GM21786 (cell line): ENCODE results near the gene PPDPF.

Experiments used
- ATAC-seq: cut with Tn5 transposase; IDR thresholded peaks from one replicate; pipeline ENCODE4 v1.9.1; 2021; ENCODE audit not compliant: unreplicated experiment

The PPDPF gene

DNA sequence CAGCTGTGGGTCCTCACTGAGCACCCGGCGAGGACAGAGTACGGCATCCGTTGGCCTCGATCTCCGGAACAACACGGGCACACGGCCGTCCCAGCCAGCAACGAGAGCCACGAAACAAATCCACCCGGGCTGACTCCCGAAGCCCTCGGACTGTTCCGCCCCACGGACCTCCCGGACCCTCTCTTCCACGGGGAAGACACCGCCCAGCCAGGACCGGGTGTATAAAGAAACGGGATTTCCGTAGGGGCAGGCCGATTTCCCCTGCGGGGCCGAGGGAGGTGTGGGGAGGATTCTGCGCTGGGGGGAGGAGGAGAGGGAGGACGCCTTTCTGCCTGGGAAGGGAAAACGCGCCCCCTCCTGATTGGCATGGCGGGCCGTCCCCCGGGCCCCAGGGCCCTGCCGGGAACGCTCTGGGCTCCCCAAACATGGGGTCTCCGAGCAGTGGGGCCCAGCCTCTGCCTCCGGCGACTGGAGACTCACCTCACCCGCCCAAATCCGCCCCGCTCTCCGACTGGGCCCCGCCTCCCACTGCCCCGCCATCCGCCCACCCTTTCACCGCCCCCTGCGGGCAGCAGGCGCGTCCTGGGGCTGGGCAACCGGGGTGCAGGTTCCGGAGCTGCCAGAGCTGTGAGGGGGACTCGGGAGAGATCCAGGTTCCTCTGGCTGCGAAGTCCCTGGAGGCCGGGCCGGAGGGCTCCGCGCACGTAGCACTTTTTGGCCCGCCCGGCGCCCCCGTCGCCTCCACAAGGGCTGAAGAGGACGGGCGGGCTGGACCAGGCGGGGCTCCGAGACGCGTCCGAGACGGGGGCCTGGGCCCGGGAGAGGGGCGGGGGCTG is 679 bp upstream of the PPDPF start:
- ATAC-seq = peak; percentile 33

DNA sequence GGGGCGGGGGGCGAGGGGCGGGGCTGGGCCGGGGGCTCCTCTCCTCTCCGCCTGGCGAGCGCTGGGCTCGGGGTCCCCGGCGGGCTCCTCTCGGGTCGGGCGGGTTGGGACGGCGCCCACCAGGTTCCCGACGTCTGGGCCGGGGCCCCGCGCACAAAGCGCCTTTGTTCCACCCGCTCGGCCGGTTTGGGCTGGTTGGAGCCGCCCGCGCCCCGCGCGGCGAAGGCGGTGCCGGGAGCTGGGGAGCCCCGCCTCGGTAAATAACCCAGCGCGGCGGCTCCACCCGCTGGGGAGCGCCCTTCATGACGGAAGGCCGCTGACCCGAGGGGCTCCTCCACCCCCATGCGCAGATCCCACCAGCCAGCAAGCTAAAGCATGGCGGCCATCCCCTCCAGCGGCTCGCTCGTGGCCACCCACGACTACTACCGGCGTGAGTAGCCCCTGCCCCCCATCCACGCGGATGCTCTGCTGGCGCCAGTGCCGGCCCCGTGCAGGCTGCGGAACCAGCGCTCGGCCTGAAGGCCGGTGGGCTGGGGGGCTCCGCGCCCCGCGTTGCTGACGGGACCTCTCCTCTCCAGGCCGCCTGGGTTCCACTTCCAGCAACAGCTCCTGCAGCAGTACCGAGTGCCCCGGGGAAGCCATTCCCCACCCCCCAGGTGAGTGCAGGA is 503 bp downstream of the PPDPF start:
- ATAC-seq = peak; percentile 31

DNA sequence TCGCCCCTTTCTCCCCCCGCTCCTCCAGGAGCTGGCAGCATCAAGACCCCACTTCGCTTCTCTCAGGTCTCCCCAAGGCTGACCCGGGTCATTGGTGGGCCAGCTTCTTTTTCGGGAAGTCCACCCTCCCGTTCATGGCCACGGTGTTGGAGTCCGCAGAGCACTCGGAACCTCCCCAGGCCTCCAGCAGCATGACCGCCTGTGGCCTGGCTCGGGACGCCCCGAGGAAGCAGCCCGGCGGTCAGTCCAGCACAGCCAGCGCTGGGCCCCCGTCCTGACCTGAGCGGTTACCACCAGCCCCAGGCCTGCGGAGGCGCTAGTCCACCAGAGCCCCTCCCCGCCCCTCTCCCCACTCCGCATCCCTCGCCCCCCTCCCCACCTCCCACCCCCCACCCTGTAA is 1.0 kb downstream of the PPDPF start:
- ATAC-seq = no peak

DNA sequence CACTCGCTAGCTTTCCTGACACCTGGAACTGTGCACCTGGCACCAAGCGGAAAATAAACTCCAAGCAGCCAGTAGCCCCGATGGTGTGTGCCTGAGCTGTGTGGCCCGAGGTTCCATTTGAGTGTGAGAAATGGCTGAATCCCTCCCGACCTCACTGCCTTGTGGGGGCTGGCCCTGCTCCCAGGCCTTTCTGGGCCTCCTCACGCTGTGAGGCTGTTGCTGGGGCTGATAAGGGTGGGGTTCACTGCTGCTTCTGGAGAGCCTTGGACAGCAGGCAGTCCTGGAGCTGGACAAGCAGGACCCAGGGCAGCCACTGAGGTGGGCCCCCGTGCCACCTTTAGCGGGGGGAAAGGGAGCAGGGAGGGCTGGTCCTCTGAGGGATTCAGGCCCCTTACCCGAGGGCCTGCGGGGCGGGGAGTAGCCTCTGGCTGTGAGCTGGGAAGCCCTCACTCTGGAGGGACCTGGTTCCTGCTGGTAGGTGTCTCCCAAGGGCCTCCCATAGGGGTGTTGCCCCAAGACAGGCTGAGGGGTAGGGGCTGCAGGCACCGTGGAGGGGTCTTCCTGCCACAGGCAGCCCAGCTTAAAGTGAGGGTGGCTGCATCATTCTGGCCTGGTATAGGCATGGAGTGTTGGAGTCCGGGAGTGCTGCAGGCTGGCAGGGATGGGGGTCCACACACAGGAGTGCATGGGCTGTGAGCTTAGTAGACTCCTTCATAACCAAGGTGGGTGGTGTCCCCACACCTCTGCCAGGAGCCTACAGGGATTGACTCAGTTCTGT is 1.7 kb downstream of the PPDPF start:
- no peak for ATAC-seq

DNA sequence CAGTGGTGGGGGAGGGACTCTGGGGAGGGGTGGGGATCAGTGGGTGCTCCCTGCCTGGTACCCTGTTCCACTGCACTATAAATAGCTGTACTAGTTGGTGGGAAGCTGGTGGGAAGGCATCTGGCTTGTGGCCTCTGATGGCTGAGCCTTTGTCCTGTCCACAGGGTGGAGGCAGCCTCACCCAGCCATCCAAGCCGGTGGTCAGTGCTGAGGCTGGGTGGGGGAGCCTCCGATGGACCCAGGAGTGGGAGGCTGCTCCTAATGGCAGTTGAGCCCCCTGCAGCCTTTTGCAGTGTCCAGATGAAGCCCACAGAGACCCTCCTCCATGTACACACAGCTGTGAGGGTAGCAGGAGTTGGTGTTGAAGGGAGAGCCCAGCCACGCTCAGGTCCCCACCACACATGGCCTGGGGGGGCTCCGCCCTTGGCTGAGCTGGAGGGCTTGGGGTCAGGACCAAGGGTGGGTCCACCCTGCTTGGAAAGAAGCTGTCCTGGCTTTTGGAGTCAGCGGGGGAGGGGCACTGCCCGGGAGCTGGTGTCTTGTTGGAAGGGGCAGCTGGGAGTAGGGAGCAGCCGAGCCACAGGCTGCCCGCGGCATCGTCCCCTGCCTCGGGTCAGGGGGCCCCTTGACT is 2.5 kb downstream of the PPDPF start:
- ATAC-seq = no peak

DNA sequence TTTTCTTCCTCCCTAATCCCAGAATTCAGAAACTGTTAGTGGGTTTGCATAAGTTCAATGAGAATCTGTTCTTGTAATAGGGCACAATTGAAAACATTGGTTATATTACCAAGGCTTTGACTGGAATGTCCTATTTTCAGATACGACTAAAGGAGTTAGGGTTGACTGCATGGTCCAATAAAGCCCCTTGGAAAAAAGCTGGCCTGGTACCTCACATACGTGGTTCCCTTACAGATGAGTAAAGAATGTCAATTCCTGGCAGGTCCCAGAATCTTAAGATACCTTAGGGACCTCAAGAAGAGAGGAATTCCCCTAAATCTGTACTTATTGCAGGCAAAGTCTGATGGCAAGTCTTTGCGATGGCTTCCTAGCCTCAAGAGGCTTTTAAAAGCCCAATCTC is 4.6 kb downstream of the PPDPF start:
- no peak for ATAC-seq

DNA sequence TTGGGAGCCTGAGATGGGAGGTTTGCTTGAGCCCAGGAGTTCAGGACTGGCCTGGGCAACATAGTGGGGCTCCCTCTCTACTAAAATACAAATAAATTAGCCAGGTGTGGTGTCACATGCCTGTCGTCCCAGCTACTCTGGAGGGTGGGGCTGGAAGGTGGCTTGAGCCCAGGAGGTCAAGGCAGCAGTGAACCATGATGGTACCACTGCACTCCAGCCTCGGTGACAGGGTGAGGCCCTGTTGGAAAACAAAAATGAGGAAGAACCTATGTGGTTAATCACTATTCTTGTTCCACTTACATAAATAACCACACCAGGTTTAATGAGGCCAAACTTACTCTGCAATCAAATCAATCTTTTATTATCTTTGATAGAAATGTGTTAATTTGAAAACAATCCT is 5.4 kb downstream of the PPDPF start:
- no peak for ATAC-seq

DNA sequence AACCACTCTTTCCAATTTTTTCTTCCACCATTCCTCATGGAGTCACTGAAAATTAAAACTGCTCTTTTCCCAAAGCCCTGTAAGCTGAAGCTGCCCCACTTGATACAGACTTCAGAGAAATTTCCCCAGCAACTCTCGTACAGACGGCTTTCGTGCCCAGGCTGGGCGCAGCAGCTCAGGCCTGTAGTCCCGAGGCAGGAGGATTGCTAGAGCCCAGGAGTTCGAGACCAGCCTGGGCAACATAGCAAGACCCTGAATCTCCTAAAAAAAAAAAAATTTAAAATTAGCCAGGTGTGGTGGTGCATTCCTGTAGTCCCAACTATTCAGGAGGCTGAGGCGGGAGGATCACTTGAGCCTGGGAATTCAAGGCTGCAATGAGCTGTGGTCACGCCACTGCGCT is 6.6 kb downstream of the PPDPF start:
- ATAC-seq = no peak

DNA sequence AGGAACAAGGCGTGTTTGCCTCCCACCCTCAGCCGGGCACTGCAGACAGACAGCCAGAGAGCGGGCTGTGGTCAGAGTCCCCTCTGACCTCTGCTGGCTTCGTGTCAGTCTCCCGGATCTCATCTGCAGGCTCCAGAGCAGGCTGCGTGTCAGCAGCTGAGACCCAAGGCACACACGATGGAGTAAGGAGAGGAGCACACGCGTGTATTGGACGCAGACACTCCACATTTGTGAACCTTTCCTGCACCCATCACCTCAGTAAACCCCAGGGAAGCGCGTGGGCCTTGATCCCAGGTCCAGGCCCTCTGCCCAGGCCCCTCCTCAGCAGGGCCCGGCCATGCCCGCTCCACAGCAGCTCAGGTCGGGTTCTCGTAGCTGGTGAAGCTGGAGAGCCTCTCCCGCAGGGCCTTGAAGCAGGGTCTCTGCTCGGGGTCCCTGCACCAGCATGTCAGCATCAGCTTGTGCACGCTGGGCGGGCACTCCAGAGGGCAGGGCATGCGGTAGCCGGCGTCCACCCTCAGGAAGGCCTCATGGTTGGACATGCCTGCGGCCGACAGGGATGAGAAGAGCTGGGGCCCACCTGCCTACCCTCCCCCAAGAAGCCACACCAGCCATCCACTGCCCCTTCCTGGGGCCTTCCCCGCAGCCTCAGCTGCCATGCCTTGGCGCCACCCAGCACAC is 8.8 kb downstream of the PPDPF start:
- ATAC-seq = no peak

DNA sequence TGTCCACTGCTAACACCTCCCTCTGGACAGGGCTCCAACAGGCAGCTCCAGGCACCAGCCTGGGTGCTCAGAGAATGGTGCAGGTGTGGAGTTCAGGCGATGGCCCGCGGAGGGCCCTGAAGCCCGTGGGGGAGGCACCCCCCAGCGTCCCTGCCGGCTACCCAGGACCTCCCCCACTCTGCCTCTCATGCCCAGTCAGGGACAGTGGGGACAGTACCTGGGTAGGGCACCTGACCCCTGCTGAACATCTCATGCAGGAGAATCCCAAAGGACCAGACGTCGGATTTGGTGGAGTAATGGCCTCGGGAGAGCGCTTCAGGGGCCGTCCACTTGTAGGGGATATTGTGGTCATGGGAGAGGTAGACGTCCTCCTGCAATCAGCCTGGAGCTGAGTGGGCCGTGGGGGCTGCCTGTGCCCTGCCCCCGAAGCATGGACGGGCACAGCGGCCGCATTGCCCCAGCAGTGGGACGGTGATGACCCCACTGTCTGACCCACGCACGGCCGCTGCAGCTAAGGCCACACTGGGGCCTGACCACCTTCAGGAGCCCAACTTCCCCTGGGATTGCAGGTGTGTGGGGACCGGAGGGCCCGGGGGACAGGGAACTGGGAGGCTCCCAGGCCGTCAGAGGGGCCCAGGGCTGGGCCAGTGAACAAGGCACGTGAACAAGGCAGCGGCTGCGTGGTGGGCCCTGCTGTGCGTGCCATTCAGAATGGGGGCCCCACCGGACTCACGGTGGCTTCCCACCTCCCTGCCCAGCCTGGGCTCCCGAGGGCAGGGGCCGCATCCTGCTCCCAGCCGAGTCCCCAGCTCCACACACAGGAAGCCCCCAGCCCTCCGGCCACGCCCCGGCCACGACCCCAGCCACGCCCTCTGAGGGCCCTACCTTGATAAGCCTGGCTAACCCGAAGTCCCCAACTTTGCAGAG is 9.6 kb downstream of the PPDPF start:
- ATAC-seq = no peak

DNA sequence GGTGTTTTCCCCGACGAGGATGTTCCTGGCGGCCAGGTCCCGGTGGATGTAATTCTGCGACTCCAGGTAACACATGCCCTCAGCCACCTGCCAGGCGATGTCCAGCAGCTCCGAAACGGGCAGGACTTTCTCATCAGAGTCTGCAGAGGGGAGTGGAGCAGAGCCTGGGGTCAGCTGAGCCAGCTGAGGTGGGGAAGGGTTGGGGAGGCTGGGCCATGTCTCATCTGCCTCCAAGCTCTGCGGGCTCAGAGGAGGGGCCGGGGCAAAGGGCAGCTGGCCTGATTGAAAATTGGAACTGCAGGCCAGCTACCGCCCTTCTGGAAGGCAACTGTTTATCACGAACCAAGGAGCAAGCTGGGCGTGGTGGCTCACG is 10.2 kb downstream of the PPDPF start:
- no peak for ATAC-seq

DNA sequence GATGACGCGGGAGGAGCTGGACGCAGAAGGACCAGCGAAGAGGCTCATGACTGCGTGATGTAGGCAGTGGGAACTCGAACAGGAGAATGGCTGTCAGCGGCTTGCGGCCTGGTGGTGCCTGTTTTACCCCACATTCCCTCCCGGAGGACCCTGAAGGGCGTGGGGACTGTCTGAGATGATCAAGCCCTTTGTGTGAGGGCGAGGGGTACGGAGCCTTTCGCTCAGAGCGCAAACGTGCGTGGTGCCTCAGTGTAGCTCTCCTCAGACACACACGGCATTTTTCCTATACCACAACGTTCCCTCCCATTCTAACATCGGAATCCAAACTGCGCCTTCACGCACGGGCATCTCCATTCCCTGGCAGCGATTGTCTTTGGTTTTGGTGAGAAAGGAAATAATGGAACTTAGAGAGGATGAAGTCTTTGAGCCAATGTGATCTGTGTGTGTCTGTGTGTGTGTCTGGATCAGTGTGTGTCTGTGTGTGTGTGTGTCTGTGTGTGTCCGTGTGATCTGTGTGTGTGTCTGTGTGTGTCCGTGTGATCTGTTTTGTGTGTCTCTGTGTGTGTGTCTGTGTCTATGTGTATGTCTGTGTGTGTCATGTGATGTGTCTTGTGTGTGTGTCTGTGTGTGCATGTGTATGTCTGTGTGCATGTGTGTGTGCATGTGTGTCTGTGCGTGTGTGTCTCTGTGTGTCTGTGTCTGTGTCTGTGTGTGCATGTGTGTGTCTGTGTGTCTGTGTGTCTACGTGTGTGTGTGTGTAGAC is 11.3 kb downstream of the PPDPF start:
- ATAC-seq = no peak

DNA sequence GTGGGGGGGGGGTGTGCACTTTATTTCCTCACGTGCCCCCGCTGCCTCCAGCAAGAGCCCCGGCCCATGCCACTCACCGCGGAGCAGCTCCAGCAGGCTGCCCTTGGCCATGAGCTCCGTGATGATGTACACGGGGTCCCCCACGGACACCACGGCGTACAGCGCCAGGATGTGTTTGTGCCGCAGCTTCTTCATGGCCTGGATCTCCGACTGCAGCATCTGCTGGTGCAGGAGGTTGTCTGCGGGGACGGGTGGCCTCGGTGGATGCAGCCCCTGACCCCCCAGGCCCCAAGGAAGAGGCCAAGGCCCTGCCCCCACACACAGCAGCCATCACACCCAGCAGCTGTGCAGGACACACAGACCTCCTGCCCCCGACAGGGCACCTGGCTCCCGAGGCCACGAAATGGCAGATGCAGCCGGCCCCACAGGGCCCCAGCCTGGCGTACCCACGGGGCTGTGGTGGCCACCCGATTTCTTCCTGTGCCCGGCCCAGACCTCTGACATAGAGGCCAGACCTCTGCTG is 11.9 kb downstream of the PPDPF start:
- no peak for ATAC-seq

DNA sequence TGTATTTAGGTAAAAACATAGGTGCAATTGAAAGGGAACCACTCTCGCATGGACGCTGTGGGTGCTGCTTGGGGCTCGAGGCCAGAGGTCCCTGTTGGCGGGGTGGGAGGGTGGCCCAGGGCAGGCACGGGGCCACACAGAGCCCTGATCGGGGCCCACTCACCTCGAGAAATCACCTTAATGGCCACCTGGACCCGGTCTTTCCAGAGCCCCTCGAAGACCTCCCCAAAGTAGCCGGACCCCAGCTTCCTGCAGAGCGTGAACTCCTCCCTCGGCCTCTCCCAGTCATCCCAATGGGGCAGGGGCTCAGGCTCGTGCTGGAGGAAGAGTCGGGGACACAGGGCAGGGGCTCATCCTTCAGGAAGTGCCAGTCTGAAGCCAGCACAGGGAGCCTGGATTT is 12.8 kb downstream of the PPDPF start:
- ATAC-seq = no peak

DNA sequence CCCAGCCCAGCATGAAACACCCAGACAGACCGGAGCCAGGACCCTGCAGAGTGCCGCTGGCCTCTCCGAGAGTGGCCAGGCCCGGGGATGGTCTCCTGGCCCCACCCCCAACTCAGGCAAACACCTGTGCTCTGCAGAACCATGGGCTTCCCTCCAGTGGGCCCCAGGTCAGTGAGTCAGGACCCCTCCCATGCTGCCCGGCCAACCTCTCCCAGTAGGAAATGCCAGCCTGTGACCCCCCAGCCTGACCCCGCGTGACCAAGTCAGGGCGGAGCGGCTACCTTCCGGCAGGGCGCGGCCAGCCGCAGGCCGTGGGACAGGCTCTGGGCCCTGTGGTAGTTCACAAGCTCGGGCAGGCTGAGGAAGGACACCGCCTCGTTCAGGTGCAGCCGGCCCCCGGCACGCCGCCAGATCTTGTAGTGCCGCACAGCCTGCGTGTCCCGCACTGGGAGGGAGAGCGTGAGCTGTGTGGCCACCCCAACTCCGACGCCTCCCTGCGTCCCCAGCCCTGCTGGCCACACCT is 13.4 kb downstream of the PPDPF start:
- no peak for ATAC-seq

DNA sequence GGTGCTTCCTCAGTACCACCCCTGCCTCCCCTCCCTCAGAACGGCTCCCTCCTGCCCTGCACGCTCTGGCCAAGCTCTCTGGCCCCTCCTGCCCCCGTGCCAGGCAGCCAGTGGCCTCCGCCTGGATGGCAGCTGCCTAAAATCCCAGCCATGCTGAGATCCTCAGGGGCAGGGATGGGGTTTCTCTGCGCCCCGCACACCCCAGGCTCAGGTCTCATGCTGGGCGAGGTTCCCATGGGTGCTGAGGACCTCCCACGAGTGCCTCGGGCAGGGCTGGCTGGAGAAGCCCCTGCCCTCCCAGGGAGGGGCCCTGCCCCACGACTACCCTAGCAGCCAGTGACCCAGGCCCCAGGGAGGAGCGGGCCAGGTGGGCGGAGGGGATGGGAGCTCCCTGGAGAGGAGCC is 13.9 kb downstream of the PPDPF start:
- no peak for ATAC-seq

DNA sequence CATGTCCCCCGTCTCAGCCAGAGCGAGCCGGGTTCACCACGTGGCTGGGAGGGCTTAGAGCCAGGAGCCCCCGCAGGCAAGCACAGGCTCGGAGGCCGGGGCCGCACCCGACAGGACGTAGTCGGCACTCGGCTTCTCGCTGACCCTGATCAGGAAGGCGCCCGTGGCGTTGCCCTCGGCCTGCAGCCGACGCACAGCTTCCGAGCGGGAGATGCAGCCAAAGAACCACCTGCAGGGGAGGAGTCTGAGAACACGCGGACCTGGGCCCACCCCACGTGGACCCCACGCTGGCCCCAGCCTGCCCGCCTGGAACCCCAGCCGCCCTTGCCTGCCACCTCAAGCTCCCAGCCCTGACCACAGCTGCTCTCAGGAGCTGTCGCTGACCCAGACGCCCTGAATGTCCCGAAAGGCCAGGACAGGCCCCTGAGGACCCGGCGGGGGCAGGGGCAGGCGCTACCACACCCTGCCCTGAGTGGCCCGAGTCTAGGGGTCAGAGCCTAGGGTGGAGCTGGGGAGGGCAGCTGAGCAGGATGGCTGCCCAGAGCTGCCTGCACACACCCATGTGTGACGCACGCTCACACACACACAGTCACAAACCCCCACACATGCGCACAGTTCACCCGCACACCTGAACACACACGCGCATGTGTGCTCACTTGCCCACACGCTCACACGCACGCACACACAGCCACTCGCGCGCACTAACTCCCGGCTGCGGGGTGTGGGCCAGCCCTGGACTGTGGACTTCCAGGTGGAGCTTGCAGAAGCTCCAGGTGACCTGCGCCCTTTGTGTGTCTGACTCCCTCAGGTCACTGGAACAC is 14.5 kb downstream of the PPDPF start:
- ATAC-seq = no peak
